Adrenal gland (tissue), 12 donors: Measurements from ENCODE around the gene ACLY. TPM values are rescaled to one million over a fixed set of nuclear protein-coding genes. Genes with fewer than 3 reads are reported as not detected.
A peak's percentile ranks its signal among the peaks of the same experiment; 100 is the strongest.

ENCODE experiments used
- DNase-seq, 7 donors: peaks; one replicate each; pipeline ENCODE4 v3.0.0-alpha.2; 2019 to 2020
- H3K27ac ChIP-seq, 5 donors: fragments of 200-600 bp; sonication (generic) in 4 of 5; 1 replicate in 3 of 5; 2 replicates in 2 of 5; pipeline versions ENCODE4 v1.5.1 to v1.8.0; 2016 to 2020; ENCODE audit warnings: mild to moderate bottlenecking in 1 of 5
- H3K27me3 ChIP-seq: fragments of 200-600 bp; 2 replicates; pipeline ENCODE4 v1.8.0; 2021
- H3K36me3 ChIP-seq, 2 donors: fragments of 200-600 bp; replicated peaks in 1 of 2; 1 replicate in 1 of 2; 2 replicates in 1 of 2; pipeline versions ENCODE4 v1.5.1 to v1.8.0; 2018 to 2022
- H3K4me1 ChIP-seq, 2 donors: fragments of 200-600 bp; replicated peaks in 1 of 2; 1 replicate in 1 of 2; 2 replicates in 1 of 2; pipeline versions ENCODE4 v1.5.1 to v1.8.0; 2018 to 2021
- H3K4me3 ChIP-seq, 4 donors: fragments of 200-600 bp; sonication (generic) in 3 of 4; one replicate each; pipeline ENCODE4 v1.5.1; 2016 to 2018
- H3K9me3 ChIP-seq, 3 donors: fragments of 200-600 bp; sonication (generic) in 1 of 3; replicated peaks in 1 of 3; 1 replicate in 2 of 3; 2 replicates in 1 of 3; pipeline versions ENCODE4 v1.5.1 to v1.8.0; 2016 to 2021
- POLR2A ChIP-seq, 2 donors: fragments of 450-650 bp; IDR thresholded peaks; one replicate each; pipeline ENCODE4 v1.6.1; 2017; ENCODE audit warnings: antibody characterized with exemption in 2 of 2, mild to moderate bottlenecking in 2 of 2, moderate library complexity in 1 of 2
- WGBS, 4 donors: extraction: QIAGEN DNeasy Blood & Tissue Kit in 2 of 4; methylation state at CpG; one replicate each; pipeline versions ENCODE4 v1.1.5 to v1.1.7; 2013 to 2017; 5-methylcytosine and 5-hydroxymethylcytosine counted together
- intact Hi-C, 2 donors: fragments of 100-400 bp; cut with DNase I; formaldehyde crosslinking; loops; one replicate each; pipeline versions ENCODE4 v1.14.1 to v1.15.0; 2022 to 2023
- polyA plus RNA-seq, 3 donors: library from polyadenylated mRNA; stranded (reverse); fragments of 200-250 nt in 2 of 3; fragments of 350-450 nt in 1 of 3; fragmentation: Illumina TruSeq in 1 of 3; extraction: RNeasy Lipid Tissue Mini Kit (QIAGEN cat#74804) in 1 of 3; gene quantifications; one replicate each; pipeline ENCODE4 v1.2.3, GENCODE V29; 2013 to 2014
- total RNA-seq, 9 donors: library from RNA; depleted of rRNA in 4 of 9; stranded (reverse); fragments of >200 nt in 4 of 9; fragments of 120-200 nt in 1 of 9; fragmentation: NEBNext Ultra II Directional in 1 of 9; extraction: Animal tissue kit (Norgen Biotek cat#: 25700) in 1 of 9; gene quantifications; one replicate each; pipeline versions ENCODE4 v1.1.0 to v1.2.4, GENCODE V29; 2013 to 2023
- TF ChIP-seq, protein P1 (sequence below), 6 experiments: fragments of 450-650 bp in 4 of 6; fragments of 200-600 bp in 2 of 6; sonication (generic) in 1 of 6; IDR thresholded peaks; 1 replicate in 5 of 6; 2 replicates in 1 of 6; pipeline versions ENCODE4 v1.5.1 to v1.8.0; 2016 to 2021; ENCODE audit warnings: antibody characterized with exemption in 6 of 6, mild to moderate bottlenecking in 2 of 6, moderate library complexity in 1 of 6
- donor health status: healthy with polysubstance abuse.
- donor health status: Bipolar disorder and iron deficiency.
- donor health status: DM: yes; HTN: yes; CAD: no.
- donor health status: DM: no; HTN: no; CAD: no.
- donor health status: DM: no; HTN: no; CAD: no.
- donor health status: DM: yes; HTN: yes; CAD: no.

ACLY gene
- total and polyA plus RNA-seq, 12 donors, result 18.0 to 190 (median 74.0) TPM

DNA sequence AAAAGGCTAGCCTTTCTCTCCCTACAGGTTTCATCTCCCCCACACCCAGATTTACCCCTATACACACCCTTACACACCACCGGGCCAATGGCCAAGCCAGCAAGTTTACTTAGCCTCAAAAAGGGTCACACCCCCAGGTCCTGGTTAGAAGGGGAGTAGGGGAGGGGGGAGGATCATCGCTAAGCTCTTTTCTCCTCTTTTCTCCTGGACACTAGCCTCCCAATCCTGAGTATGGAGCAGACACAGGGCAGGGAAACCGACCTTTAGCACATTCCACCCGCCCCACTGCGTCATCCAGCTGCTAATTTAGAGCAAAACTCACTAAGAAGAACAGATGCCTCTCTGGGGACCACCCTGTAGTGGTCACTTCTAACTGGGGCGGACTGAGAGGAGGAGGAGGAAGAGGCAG lies 4.4 kb downstream of the ACLY start:
- H3K27me3 ChIP-seq, result no peaks in the 10 kb centered on the region
- 57 to 79% (median 69%) methylated on average over 6 of the region's 6 CpGs for WGBS, 4 donors
- H3K4me3 ChIP-seq, result no peak overlapping the region
- DNase-seq, result peak in 3 of 7 donors; percentile 22 to 64 (median 37)
- peak overlapping the region in 1 of 5 donors; percentile 53 for H3K27ac ChIP-seq
- intact Hi-C loops, result no loop called here
- H3K4me1 ChIP-seq, result peaks cover 9 to 27% of the 10 kb centered on the region in 2 donors
- no peaks in the 10 kb centered on the region for H3K9me3 ChIP-seq
- TF ChIP-seq, protein P1, sequence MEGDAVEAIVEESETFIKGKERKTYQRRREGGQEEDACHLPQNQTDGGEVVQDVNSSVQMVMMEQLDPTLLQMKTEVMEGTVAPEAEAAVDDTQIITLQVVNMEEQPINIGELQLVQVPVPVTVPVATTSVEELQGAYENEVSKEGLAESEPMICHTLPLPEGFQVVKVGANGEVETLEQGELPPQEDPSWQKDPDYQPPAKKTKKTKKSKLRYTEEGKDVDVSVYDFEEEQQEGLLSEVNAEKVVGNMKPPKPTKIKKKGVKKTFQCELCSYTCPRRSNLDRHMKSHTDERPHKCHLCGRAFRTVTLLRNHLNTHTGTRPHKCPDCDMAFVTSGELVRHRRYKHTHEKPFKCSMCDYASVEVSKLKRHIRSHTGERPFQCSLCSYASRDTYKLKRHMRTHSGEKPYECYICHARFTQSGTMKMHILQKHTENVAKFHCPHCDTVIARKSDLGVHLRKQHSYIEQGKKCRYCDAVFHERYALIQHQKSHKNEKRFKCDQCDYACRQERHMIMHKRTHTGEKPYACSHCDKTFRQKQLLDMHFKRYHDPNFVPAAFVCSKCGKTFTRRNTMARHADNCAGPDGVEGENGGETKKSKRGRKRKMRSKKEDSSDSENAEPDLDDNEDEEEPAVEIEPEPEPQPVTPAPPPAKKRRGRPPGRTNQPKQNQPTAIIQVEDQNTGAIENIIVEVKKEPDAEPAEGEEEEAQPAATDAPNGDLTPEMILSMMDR (IDR thresholded peaks at IDR 0.05), result no peak
- no peak for TF ChIP-seq POLR2A (IDR thresholded peaks at IDR 0.05)
- H3K36me3 ChIP-seq, result peaks cover 0 to 43% of the 10 kb centered on the region in 2 donors

DNA sequence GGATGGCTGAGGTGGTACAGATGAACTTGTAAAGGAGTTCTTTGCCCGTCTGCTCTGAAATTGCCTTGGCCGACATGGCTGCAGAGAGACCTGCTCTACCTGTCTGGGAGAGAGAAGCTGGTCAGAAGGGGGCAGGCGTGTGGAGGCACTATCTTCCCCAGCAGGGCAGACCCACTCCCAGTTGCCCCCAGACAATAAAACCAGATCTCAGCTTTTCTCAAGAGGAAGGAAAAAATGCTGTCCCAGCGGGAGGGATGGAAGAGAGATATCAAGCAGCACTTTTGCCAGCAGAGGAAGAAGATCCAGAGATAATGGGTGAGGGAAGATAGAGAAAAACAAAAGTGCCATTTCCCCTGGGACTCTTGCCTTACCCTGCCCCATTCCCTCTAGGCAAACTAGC lies 5.0 kb downstream of the ACLY start:
- peaks cover 9 to 27% of the 10 kb centered on the region in 2 donors for H3K4me1 ChIP-seq
- peak overlapping the region in 1 of 5 donors; percentile 53 for H3K27ac ChIP-seq
- H3K9me3 ChIP-seq, result no peaks in the 10 kb centered on the region
- TF ChIP-seq, protein P1 (IDR thresholded peaks at IDR 0.05), result no peak
- no peak for DNase-seq
- intact Hi-C loops, result no loop called here
- H3K27me3 ChIP-seq, result no peaks in the 10 kb centered on the region
- WGBS, 4 donors, result 84 to 96% (median 92%) methylated on average over 2 to 4 of the region's 4 CpGs
- peaks cover 0 to 49% of the 10 kb centered on the region in 2 donors for H3K36me3 ChIP-seq
- no peak overlapping the region for H3K4me3 ChIP-seq

DNA sequence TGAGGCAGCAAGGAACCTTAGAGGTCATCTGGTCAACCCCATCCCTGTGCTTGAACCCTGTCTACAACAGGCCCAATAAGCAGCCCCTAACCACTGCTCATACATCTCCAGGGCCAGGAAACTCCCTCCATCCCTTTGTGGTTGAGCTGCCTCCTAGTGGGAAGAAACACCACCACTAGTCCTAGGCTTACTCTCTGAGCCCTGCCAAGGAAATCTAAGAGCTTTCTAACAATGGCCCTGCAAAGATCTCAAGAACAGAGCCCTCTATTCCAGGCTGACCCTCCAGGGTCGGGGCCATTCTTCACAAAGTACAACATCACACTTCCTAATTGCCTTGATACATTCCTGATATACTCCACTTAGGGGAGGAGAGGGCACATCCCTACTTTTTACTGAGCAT lies 5.8 kb downstream of the ACLY start:
- H3K36me3 ChIP-seq, result peaks cover 0 to 52% of the 10 kb centered on the region in 2 donors

DNA sequence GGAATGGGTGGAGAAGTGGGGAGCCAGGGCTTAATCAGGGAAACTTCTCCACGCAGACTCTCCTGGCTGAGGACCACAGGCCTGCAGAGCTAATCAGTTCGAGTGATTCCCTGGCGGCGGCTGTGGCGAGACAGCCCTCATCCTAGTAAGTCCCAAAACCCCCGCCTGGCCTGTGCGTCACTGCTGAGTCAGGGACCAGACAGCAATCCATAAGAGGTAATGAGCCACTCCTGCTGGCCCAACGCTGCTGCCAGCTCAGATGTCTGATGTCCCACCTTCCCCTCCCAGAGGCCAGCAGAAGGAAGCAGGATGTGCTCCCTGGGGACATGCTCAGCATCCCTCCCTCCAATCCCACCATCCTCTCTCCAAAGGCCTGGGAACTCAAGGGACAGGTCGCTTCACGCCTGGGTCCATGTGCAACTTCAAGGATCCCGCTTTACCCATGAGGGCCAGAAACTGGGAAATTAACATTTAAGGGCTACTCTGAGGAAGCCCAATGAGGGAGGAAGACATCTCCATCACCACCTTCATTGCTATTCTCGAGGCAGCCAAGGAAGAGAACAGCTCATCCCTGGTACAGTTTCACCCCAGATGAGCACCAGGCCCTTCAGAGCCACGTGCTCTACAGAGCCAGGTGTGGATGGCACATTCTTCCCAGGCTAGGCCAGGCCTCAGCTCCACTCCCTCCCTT lies 7.9 kb downstream of the ACLY start:
- DNase-seq, result peak in 2 of 7 donors; percentile 16 to 72
- Histone ChIP-seq H3K36me3 (peaks cover 0 to 58% of the 10 kb centered on the region in 2 donors), H3K4me1 (peaks cover 0 to 23% of the 10 kb centered on the region in 2 donors), H3K4me3 (no peak overlapping the region), H3K27ac (no peak overlapping the region), H3K9me3 (no peaks in the 10 kb centered on the region), H3K27me3 (no peaks in the 10 kb centered on the region)
- TF ChIP-seq POLR2A (IDR thresholded peaks at IDR 0.05), result no peak
- TF ChIP-seq, protein P1 (IDR thresholded peaks at IDR 0.05), result no peak
- WGBS, 4 donors, result 87 to 98% (median 93%) methylated on average over 4 to 13 of the region's 13 CpGs
- intact Hi-C loops, result no loop called here

More for the DNA sequence above, 5.8 kb downstream of the ACLY start:
- Histone ChIP-seq H3K4me3 (no peak overlapping the region), H3K27ac (no peak overlapping the region), H3K27me3 (no peaks in the 10 kb centered on the region), H3K9me3 (no peaks in the 10 kb centered on the region), H3K4me1 (peaks cover 7 to 26% of the 10 kb centered on the region in 2 donors)
- intact Hi-C loops, result no loop called here
- no peak for TF ChIP-seq POLR2A (IDR thresholded peaks at IDR 0.05)
- TF ChIP-seq, protein P1 (IDR thresholded peaks at IDR 0.05), result no peak
- WGBS, 4 donors, result 83 to 100% (median 88%) methylated on average over 1 of the region's 1 CpG
- no peak for DNase-seq
